Fibroblast of the conjunctiva (primary cell): ENCODE measurements around the gene BEAN1.

ENCODE experiments used
- DNase-seq: peaks from one replicate; pipeline ENCODE4 v3.0.0-alpha.2; 2010; ENCODE audit warnings: low read depth

The BEAN1 gene

DNA sequence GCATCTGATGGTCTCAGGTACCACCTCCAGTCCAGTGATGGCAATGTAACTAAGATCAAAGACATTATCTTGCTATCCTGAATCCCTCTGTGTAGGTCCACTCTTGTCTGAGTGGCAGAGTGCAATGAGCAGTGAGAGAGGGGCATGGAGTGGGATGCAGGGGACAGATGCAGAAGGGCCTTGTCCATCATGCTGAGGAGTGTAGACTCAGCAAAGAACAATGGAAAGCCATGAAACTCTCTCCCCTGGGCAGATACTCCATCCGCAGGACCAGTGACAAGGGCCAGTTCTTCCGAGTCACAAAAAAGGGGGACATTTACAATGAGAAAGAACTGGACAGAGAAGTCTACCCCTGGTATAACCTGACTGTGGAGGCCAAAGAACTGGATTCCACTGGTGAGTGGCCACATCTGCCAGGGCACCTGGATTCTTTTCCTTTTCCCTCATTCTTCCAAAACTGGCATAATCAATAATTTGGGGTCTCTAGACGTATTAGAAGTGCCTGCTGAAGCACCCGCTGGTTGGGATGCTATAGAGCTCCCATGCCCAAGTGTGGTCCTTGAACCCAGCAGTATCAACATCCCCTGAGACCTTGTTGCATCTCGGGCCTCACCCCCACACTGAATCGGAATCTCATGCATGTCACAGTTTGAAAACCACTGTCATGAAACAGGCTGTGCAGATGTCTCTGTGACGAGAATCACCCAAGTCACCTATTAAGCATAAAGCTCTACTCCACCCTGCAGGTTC lies 31.1 kb upstream of the BEAN1 start:
- no peak for DNase-seq

DNA sequence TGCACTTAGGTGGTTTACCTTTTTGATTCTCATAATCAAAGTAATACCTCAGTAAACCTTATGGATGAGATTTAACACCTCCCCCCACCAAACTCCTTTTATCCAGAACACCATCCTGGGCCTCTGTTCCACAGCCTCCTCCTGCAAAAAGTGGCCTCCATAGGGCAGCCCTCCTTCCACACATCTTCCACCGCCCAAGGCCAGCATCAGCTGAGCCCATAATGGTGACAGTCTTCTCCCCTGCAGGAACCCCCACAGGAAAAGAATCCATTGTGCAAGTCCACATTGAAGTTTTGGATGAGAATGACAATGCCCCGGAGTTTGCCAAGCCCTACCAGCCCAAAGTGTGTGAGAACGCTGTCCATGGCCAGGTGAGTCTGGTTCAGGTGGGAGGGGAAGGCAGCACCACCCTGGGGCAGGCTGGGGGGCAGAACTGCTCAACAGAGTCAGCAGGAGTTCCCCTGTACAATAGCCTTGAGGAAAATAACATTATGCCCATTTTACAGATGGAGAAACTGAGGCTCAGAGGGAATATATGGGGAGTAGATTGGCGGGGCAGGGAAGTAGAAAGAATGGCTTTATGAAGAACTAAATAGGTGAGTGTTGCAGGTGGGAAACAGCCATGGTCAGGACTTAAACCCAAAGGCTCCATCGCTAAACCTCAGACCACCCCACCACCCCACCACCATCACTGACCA lies 29.2 kb upstream of the BEAN1 start:
- no peak for DNase-seq

DNA sequence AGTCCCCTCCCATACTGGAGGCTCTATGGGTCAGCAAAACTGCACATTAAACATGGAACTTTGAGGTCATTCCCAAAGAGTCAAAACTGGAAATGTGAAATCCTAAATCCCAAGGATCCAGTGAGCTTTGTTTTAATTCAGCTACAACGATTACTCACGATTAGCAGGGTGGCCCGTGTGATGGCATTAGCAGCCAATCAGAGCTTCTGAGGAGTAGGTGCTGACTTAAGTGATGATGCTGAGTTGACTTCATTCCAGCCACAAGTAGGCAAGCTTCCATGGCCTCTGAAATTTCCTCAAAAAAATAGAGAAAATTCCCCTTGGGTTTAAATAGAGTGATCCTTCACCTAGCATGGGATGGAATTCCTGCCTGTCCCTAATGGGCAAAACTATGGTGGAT lies 28.1 kb upstream of the BEAN1 start:
- no peak for DNase-seq

DNA sequence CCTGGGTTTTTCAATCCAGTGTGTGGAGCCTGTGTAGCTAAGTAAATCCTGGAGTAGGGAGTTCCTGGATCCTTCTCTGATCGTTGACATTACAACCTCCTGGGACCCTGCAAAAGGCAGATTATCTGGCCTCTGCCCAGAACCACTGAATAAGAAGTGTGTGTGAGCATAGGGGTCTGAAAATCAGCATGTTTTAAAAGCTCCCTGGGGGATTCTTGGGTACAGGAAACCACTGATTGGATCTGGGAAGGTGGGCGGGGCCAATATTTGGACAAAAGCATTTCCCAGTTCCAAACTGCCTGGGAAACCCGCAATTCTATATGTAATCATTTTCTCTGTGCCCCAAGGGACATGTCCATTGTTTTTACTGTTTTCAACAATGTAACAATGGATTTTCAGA lies 27.2 kb upstream of the BEAN1 start:
- no peak for DNase-seq

DNA sequence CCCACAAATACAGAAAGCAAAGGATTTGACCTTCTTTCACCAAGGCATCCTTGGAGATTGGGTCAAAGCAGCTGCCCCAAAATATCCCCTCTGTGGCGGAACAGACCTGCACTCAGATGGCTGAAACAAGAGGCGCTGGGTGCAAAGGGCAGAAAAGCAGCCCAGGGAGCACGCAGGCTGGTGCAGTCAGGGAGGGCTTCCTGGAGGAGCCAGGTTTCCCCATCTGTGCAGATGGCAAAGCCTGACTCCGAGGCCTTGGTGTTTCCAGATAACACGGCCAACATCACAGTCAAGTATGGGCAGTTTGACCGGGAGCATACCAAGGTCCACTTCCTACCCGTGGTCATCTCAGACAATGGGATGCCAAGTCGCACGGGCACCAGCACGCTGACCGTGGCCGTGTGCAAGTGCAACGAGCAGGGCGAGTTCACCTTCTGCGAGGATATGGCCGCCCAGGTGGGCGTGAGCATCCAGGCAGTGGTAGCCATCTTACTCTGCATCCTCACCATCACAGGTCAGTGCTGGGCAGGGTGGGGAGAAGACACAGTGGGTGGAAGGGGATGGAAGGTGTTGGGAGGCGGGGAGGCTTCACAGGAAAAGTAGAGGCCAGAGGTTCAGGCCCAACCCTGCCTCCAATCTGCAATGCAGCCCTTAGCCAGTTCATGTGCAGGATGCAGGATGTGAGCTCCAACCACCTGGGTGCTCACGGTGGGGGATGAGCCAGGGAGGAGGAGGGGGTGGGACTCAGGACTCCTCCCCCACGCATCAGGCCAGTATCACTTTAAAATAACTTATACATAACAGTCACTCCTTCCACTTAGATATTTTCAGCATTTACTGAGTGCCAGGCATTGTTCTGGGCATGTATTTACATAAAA lies 26.4 kb upstream of the BEAN1 start:
- no peak for DNase-seq

DNA sequence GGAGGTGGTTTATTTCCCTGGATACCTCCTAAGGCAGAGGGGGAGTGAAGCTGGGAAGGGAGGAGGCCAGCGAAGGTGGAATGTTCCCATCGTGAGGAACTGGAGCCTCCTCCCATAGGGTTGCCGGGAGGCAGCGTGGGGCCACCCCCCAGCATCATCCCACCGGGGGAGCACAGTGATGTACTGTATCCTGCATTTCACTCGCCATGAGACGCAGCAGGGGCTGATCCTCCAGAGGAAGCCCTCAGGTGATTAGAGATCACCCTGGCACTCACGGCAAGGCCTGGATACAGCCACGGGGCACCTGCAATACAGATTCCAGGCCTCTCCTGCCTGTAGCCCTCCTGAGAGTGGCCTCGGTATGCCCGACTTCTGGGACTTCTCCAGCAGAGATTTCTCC lies 25.5 kb upstream of the BEAN1 start:
- no peak for DNase-seq

DNA sequence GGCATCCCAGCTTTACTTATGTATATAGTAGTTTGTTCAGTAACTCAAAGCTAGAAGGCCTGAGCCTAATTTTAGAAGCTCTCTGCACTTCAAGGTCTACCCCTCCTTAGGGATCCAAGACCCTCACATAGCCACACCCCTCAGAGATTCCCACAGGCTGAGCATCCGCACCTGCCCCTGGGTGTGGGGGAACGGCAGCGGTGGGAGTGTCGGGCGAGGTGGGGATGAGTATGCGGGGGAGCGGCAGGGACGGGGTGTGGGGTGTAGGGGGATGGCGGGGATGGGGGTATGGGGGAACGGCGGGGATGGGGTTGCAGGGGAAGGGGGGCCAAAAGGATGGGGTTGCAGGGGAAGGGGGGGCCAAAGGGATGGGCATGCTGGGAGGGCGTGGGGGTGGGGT lies 24.9 kb upstream of the BEAN1 start:
- no peak for DNase-seq

DNA sequence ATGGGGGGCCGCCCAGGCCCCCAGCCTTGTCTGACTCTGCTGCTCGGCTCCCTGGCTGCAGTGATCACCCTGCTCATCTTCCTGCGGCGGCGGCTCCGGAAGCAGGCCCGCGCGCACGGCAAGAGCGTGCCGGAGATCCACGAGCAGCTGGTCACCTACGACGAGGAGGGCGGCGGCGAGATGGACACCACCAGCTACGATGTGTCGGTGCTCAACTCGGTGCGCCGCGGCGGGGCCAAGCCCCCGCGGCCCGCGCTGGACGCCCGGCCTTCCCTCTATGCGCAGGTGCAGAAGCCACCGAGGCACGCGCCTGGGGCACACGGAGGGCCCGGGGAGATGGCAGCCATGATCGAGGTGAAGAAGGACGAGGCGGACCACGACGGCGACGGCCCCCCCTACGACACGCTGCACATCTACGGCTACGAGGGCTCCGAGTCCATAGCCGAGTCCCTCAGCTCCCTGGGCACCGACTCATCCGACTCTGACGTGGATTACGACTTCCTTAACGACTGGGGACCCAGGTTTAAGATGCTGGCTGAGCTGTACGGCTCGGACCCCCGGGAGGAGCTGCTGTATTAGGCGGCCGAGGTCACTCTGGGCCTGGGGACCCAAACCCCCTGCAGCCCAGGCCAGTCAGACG lies 24.4 kb upstream of the BEAN1 start:
- DNase-seq: no peak

DNA sequence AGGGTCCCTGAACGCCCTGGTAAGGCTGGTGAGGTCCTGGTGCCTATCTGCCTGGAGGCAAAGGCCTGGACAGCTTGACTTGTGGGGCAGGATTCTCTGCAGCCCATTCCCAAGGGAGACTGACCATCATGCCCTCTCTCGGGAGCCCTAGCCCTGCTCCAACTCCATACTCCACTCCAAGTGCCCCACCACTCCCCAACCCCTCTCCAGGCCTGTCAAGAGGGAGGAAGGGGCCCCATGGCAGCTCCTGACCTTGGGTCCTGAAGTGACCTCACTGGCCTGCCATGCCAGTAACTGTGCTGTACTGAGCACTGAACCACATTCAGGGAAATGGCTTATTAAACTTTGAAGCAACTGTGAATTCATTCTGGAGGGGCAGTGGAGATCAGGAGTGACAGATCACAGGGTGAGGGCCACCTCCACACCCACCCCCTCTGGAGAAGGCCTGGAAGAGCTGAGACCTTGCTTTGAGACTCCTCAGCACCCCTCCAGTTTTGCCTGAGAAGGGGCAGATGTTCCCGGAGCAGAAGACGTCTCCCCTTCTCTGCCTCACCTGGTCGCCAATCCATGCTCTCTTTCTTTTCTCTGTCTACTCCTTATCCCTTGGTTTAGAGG lies 23.5 kb upstream of the BEAN1 start:
- DNase-seq: no peak

DNA sequence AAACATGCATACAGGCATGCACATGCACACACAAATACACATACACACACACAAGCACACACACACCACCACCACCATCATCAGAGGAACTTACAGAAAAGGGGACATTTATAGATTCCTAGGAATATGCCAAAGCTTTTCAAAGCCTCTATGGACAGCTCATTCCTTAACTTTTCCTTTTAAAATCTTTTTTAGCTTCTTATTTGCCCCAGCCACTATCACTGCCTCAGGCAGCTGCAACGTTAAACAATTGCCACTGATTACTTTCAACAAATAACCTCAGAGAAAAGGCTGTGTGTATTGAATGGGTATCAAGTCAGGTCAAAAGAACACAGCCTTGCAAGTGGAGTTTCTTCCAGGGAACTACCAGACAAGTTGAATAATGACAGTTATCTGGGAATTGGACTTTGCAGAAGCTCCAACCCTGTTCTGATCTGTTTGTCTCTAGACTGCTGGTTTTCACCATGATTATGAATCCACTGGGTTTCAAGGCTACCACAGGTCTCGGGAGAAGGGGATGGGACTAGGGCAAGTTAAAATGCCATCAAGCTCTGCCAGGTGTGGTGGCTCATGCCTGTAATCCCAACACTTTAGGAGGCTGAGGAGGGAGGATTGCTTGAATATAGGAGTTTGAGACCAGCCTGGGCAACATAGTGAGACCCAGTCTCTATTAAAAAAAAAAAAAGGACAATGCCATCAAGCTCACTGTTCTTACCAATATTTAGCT lies 21.9 kb upstream of the BEAN1 start:
- no peak for DNase-seq

DNA sequence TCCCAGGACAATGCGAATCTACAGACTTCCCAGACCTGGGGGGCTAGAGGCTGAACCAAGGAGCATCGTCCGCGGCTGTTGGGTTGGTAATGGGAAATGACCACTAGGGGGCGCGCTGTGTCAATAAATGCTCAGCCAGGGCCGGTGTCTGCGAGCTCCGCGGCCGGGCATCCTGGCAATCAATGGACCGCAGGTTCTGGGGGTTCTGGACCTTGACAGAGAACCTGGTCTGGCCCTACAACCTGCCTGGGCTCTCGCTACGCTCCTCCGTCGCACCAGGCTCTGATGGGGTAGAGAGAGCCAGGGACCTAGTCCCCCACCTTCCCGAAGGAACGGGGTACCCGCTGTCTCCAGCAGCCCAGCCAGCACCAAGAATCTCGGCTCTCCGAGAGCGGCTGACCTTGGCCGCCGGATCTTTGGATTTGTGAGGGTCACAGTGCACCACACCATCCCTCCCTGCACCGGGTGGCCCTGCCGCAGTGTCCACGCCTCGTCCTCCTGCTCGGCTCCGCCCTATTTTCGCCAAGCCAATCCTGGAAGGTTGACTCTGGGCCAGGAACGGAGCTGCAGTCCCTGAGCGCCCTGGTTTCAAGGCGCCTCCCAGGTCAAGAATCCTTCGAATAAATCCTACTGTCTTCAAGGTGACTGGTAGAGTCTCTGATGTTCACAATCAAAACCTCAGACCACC lies 20.4 kb upstream of the BEAN1 start:
- DNase-seq: peak; percentile 35

DNA sequence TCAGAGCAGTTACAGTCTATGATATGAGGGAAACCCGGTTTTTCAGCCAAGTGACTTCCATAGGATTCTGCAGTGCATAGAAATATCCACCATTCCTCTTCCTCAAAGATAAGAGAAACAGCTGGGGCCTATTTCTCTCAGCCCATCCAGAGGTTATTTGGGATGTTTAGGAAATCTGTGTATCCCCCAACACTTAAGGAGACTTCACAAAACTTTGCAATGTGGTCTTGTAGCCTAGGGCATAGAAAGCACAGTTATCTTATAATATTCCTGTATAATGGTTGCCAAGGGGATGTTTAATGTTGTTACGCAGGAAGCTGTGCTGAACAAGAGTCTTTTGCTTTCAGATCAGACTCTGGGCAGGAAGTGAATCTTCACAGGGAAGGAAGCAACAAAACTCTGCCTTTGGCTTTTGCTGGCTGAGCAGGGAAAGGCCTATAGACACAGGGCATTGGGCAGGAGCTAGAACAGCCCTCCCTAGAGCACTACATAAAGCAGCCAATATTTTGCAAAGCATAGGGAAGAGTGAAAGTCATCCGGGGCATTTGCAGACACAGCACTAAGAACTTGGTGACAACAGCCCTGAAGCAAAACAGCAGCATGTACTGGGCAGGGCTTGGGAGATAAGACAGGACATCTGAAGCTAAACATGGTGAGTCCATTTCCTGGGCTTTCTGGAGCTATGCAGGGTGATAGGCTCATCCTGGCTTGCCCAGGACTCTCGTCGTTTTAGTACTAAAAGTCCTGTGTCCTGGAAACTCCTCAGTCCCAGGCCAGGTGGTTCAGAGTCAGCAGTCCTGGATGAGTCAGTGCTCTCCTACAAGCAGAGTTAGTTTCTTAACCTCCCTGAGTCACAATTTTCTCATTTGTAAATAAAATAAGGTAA lies 18.7 kb upstream of the BEAN1 start:
- DNase-seq: peak; percentile 3

DNA sequence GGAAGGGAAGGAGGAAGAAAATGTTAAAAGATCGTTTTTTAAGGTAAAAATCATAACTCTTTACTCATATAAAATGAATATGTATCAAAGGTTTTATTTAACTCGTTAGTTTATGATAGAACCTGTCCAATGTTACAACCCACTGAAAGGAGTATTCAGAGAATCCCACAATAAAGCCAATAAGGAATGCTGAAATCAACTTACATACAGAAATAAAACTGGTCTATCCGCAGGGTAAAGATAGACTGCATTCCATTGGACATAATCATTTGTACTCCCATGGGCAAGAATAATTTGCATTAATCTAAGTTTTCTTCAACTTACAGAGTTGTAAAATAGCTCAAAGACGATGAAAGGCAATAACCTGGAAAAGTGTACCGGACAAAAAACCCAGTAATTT lies 17.9 kb upstream of the BEAN1 start:
- DNase-seq: peak; percentile 18

DNA sequence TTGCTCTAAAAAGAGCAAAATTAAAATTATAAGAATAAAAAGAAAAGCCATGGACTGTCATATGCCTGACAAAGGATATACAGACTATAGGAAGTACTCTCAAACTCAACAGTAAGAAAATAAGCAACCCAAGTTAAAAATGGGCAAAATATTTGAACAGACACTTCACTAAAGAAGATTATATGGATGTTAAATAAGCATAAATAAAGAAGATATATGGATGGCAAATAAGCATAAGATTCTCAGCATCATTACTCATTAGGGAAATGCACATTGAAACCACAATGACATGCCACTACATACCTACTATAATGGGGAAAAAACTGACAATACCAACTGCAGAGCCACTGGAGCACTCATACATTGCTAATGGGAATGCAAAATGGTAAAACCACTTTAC lies 14.9 kb upstream of the BEAN1 start:
- no peak for DNase-seq

DNA sequence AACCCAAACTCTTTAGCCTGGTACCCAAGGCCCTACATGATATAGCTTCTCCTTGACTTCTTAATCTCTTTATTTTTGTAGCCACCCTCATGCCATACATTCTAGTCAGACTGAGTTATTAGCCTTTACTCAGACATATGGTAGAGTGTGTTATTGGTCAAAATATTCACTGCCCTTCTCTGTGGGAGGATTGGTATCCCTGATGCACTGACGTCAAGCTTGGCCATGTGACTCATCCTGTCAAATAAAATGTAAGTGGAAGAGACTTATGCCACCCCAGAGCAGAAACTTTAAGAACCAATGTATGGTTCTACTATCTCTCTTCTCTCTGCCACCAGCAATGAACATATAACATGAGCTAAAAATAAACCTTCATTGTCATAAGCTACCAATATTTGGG lies 12.2 kb upstream of the BEAN1 start:
- DNase-seq: no peak

DNA sequence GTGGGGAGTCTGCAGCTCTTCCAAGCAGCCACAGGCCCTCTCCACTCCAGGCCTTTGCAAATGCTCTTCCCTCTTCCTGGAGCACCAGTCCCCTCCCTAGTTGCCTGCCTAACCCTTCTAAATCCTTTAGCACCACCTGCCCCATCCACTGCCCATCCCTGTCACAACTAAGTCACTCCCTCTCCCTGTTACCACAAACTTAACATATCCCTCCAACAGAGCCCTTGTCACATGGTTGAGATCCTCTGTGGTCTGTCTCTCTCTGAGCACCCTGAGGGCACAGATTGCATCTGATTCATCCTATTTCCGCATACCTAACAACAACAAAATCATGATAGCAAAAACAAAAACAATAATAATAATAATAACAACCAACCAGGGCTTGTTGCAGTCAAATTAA lies 11.0 kb upstream of the BEAN1 start:
- DNase-seq: no peak

DNA sequence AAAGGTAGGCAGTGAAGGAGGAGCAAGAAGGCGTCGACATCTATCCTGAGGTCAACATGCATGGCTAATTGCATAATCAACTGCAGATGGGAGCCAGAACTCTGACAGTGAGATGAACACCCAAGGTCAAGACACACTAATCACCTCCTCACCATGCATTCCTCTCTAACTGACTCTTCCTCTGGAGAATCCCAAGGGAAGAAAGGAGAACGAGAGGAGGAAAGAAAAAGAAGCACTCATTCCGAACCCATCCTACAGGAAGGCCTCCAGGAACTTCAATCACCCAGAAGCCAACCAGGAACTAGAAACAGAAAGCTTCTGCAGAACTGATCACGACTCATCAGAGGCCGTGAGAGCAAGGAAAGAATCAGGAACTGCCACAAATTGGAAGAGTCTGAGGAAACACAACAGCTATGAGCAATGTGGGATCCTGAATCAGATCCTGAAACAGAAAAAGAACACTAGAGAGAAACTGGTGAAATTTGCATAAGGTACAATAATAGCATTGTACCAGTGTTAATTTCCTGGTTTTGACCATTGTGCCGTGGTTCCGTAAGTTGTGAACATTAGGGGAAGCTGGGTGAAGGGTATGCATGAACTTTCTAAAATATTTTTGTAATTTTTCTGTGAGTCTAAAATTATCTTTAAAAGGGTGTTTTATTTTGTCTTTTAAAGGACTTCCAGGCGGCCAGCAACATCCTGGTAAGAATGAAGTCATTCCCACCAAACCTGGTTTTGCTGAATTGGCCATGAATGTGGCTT lies 10.0 kb upstream of the BEAN1 start:
- DNase-seq: no peak

DNA sequence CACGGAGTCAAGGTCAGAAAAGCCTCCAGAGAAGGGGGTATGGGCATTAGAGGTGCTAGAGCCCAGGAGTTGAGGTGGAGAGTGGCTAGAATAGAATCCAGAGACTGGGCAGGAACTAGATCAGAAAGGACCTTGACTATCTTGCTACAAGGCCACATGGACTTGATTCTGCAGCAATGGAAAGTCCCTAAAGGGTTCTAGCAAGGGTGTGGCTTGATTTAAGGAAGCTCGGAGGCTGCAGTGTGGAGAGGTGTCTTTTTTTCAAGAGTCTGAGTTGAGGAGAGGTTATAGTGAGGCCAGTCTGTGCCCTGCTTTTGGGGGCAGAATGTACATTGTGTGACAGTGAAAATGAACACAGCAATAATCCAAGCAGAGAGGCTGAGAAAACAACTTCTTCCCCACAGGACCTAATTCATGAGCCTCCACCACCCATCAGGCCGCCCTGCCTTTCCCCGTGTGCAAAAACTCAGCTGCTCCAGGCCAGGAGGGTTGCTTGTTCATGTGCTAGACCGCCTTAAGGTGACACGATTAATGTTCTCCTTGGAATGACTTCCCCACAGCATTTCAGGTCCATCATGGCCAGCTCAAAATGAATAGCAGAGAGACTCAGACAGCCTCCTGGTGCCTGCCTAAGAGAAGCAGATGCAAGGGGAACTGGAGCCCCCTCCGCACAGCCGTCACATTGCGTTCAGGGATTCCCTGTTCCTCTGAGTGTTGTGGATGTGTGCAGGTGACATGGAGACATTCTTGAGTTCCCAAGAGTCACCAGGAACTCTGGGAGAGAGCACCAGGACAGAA lies 8.7 kb upstream of the BEAN1 start:
- no peak for DNase-seq
